NCI-H345 (cell line): ENCODE data around the gene PRMT7.

Experiments used
- DNase-seq: peaks from one replicate; lab custom pipeline; 2025; lab: John Stamatoyannopoulos, UW

The PRMT7 gene

DNA sequence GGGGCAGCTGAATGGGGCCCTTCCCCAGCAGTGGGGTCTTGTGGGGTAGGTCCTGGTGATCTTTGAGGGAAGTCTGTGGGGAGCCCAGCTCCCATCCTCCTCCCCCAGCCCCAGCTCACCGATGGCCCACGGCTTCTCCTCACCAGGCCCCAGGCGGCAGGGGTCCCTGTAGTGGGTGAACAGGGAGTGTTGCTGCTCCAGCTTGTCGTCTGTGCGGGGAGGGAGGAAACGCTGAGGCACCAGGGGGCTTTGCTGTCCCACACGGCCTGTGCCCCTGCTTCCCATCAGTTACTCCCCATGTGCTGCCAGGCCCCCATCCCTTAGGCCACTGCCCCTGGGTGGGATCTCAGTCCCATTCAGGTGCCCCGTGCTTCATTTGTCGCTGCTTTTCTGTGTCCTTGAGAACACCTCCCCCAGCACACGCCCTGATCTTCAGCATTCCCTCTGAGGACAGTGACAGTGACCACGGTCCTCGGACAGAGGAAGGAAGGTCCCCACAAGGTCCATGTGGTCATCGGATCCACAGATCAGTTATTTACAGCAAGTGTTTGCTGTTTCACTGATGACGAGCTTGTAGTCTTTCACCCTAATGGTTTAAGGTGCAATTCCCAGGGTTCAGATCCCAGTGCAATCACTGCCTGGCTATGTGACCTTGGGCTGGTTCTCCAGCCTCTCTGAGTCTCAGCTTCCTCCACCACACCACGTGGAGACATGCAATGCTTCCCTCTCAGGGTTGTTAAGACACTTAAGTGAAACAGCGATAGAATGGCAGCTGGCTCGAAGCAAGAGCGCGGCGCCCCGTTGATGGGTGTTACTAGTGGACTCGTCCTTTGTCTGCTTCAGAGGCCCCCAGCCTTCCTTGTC lies 53.1 kb downstream of the PRMT7 start:
- no peak for DNase-seq

DNA sequence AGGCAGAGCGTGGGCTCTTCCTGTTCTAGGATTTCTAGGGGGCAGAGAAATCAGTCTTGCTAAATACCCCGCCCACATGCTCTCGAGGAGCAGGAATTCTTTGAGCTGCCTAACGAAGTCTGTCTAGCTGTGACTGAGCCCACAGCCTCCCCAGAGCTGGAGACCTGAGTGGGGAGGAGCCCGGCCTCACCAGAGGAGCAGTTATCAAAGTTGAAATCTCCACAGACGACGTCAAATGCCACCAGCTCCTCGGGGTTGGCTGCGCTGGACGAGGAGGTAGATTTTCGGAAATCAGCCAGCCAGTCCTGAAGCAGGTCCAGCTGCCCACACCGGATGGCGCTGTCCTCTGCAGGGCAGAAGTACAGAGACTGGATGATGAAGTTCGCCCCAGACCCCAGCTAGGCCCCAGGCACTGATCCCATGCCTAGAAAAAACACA lies 53.8 kb downstream of the PRMT7 start:
- no peak for DNase-seq

DNA sequence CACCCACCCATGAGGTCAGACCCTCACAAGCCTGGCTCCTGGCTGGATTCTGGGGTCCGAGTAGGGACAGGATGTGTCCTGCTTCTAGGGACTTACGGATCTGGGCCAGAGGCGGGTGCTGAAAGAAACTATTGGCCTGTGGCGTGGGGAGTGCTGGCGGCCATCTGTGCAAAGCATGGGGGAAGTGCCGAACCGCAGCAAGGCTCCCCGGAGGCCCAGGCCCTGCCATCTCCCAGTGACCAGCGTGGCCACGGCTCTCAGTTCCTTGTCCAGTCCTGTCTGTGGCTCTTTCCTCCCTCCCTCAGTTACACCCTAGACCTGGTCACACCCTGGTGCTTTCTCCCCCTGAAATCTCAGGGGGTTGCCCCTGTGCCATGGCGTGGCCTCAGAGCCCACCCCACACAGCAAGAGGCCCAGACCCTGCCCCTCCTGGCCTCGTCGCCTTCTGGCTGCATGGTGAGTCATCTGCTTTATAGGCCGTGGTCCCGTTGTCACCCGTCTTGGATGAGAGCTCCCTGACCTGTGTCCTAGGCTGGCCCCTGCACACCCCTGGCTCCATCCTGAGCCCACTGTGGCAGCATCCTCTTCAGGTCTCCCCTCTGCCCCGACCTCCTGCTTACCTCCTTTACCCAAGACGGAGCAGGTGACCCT lies 54.5 kb downstream of the PRMT7 start:
- DNase-seq: no peak

DNA sequence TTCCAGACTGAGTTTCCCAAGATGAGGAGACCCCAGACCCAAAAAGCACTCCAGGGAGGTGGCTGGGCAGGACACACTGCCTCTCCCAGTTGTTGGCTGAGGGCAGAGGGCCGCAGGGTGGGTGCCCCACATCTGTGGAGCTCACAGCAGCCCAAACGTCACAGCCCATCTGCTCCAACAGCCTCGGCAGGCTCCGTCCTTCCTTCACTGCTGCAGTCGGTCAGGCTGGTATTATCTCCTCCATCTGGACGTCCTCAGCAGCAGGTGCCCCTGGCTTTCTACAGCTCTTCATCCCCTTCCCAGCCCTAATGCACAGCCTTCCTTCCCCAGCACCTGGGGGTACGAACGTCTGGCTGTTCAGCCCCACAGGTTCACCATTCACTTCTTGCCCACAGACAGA lies 55.2 kb downstream of the PRMT7 start:
- DNase-seq: no peak

DNA sequence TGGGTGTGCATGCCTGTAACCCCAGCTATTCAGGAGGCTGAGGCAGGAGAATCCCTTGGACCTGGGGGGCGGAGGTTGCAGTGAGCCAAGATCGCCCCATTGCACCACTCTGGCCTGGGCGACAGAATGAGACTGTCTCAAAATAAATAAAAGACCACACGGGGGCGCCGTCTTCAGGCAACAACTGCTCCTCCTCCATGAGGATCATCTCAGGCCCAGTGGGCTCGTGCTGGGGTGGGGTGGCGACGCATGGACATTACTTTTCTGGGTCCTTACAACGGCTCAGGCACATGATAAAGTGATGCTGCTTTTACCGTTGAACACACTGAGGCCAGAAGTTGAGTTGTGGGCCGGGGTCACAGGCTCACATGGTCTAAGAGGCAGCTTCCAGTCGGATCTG lies 56.2 kb downstream of the PRMT7 start:
- DNase-seq: no peak

DNA sequence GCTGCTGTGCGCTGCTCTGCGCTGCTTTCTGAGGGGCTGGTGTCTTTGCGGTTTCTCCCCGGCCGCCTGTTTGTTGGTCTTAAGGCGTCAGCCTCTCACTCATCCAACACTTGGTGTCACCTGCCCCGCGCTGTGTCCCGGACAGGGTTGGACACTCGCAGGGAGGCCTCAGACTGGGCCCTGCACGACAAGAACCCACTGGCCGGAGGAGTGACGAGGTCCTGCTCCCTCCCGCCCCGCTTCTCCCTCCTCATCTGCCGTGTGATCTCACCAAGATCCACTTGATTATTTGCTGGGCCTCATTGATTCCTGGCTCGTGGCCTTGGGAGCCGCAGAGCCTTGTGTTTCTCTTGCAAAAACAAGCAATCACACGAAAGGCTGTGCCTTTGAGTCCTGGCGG lies 56.6 kb downstream of the PRMT7 start:
- DNase-seq: no peak

DNA sequence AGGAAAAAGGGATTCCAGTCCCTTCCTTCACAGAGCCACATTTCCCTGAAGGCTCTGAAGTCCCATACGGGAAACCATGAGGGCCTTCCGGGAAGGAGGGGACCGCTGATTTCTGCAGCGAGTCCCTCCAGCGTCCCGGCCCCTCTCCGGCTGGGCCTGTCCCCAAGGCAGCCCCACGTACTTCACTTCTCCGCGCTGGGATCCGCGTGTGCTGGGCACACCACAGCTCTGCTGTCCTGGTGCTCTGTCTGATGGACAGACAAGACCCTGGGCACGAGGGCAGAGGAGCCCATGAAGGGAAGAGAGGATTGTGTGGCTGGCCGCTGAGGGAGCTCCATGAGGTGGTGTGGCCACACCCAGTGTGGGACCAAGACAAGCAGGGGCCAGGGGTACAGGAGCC lies 57.1 kb downstream of the PRMT7 start:
- no peak for DNase-seq

DNA sequence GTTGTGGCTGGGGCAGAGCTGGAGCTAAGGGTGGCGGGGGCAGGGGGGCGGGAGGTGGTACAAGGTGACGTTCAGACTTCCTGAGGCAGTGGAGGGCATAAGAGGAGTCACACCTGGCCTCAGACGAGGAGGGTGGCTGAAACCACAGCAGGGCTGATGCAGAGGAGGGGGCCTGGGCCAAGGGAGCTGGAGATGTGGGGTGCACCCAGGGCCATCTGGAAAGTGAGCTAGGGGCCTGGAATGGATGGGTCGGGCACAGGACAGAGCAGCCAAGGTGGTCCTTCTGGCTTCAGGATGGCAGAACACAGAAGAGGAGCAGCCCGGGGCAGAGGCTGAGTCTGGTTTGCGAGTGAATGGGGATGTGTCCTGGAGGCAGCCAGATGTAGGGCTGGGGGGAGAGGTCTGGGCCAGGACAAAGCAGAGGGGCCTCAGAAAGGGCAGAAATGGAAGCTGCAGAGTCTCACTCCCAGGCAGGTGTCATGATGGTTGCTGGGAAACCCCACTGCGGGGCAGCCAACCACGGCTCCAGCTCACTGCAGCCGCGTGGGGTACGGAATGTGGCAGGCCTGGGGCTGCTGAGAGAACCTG lies 57.6 kb downstream of the PRMT7 start:
- no peak for DNase-seq

DNA sequence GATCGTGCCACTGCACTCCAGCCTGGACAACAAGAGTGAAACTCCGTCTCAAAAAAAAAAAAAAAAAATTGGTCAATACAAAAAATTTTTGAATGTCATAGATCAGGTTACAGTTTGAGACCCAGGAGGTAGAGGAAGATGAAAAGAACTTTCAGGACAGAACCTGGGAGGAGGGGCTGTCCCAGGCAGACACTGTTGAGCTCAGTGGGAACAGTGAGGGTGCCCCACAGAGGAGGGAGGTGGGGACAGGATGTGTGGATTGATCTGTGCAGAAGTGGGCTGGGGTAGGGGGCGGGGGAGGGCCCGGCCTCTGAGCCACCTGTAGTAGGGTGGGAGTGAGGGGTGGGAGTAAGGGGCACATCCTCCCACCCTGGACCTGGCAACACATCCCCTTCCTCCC lies 58.3 kb downstream of the PRMT7 start:
- DNase-seq: no peak

DNA sequence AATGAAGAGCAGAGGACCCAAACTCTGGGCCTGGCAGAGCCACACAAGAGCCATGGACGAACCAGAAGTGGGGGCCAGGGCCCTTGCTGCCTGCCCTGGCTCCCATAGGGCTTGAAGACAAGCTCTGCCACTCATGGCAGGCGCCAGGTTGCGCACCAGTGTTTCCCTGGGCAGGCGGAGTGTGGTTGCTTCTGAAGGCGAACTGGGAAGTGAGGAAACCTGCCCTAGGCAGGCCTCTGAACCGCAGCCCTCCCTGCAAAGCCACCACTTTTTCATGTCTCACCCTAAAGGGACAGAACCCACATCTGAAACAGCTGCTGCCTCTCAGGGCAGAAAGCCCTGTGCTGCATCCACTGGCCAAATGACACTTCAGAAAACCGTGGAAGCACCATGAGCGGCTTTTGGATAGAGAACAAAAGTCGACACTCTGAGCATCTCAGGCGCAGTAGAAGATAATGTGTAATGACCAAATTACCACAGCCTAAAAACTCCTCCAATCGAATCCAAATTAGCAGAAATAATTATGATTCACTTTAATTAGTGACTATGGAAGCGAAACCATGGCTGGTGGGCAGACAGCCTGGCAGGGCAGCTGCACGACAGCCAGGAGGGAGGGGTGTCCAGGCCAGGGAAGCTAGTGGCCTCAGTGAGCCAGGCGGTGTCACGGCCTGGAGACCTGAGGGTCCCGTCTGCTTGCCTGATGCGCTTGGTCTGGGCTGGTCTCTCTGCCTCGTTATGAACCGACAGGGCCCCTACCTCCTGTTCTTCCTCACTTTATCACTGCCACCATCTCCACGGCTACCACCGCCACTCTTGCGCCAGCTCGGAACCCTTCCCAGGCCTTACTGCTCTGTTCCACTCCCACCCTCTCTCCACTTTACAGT lies 59.1 kb downstream of the PRMT7 start:
- no peak for DNase-seq

DNA sequence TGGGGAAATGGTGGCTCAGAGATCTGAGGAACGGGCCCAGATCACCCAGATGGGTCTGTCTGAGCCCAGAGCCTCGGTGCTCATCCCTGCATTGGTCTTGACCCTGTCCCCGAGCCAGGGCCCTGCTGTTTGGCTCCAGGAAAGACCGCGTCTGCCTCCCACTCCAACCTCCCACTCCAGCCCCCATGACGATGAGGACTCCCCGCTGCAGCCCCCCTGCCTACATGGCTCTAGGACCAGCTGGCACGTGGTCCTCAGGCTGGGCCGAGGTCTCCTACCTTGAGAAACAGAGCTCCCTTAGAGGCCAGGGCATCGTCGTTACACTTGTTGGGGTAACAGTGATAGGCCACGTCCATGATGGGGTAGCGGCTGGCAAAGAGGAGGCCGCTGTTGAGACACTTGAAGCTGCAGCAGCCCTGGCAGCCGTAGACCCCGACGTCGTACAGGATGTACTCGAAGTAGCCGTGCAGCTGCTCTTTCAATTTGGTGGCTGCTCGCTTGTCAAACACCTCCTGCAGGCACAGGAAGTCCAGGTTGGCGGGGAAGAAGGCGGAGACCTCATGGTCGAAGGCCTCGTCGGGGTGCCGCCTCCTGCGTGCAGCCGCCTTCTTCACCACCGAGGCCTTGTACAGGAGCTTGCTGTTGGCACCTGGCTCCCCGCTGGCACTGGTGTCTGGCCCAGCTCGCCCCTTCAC lies 59.9 kb downstream of the PRMT7 start:
- DNase-seq: peak; percentile 38

DNA sequence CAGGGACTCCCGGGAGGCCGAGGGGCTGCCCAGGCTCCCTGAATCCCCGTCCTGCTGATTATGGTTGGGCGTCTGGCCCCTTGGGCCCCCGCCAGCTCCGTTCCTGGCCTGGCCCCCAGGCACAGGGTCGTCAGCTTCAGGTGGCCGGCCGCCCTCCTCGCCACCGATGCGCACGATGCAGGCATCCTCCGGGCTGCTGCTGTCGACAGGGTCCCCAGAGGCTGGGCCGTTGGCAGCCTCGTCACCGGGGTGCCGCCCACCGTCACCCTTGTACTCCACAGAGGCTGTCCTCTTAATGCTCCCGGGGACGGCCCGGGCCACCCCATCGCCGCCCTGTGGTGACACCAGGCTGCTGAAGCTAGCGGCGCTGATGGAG lies 60.4 kb downstream of the PRMT7 start:
- DNase-seq: no peak

DNA sequence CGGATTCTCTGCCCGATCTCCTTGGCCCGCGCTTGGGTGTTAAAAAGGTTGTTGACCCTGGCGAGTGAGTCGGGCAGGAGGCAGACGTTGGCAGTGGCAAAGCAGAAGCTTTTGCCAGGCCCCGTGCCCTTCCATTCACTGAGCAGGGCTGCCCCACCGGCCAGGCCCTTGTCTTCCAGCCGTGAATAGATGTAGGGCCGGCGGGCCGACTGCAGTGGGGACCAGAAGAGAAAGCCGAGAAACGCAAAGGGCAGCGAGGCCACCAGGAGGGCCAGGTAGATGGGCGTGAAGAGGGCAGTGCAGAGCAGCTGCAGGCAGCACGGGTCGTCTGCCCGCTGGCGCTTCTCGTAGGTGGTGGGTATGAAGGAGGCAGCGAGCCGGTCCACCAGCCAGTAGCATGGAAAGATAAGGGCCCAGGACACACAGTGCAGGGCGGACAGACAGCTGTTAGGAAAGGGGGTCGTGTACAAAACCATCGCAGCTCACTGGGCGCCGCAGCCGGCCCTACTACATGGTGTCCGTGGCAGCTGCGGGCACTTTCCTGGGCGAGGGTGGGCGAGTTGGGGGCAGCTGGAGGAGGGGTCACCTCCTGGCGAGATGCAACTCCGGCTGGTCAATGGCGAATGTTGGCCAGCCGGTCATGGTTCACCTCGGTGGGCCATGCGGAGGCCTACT lies 61.0 kb downstream of the PRMT7 start:
- no peak for DNase-seq

DNA sequence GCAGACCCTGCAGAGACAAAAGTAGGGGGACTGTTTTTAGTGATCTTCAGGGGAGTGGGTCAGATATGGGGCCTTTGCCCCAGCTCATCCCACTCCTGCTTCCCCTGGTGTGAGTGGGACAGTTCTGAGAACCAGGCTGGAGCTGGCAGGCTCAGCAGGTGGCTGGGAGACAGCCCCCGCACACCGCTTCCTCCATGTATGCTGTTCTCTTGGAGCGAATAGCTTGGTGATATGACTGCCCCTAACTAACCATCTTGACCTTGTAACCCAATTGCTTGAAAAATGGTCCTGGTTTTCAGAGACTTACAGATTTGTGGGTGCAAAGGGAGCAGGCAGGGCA lies 61.5 kb downstream of the PRMT7 start:
- no peak for DNase-seq

DNA sequence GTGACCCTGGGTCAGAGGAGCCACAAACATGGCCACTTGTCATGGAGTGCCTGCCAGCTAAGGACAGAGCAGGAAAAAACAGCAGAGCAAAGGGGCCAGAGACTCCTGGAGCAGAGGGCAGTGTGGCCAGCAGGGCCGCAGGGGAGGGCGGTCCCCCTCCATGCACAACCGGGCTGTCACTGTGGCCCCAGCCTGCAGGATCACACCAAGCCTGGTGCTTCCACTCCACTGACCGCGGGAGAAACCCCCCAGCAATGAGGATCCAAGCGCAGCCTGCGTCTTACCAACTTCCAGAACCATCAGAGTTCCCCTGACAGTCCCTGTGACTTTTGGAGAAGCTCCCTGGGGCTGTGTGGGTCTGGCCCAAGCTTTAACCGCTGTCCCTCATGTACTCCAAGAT lies 62.0 kb downstream of the PRMT7 start:
- no peak for DNase-seq

DNA sequence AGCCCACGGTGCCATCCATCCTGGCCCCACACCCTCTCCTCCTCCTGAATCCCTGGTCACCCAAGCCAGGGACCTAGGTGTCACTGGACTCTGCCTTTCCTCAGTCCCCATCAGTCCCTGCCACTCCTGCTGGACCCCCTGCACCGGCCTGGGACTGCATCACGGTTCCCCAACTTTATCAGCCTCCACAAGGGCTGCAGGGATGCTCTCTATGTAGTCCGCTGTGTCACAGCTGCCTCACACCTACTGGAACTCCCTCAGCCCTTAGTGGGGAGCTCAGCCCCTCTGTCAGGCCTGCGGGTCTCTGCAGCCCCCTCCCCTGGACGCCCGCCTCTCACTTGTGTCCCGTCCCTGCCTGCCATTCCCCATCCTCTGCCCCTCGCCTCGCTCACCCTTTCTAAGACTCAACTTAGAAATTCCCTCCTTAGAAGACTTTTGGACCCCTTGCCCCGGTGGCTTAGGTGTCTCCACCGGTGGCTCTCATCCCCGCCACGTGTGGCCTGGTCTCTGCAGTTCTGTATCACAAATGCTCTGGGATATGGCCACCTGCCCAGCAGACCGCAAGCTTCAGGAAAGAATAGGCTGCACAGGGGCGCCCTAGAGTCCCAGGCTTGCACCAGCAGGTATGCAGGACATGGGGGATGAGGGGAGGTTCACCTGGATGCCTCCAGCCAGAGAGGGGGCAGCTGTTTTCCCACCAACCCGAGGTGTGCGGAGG lies 62.9 kb downstream of the PRMT7 start:
- DNase-seq: no peak

DNA sequence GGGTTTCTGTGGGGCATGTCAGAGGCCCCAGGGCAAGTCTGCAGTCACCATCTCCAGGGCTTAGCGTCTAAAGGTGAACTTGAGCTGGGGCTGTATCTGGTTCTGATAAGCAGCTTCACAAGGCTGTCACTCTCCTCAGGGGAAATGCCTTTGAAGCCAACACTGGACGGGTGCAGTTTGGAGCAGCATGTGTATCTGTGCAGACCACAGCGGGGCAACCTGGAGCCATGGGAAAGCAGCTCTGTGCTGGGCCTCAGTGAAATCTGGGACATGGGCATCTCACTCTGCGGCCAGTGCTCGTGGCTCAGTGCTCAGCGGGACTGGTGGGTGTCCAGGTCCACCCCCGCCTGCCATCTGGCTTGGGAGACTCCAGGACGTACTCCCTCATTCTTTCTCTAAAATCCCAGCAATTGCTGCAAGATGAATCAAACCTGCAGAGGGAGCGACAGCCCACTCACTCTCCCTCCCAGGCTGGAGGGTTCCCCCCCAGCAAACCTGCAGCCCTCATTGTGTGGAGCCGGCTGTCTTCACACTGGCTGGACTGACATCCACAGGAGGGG lies 63.5 kb downstream of the PRMT7 start:
- no peak for DNase-seq

DNA sequence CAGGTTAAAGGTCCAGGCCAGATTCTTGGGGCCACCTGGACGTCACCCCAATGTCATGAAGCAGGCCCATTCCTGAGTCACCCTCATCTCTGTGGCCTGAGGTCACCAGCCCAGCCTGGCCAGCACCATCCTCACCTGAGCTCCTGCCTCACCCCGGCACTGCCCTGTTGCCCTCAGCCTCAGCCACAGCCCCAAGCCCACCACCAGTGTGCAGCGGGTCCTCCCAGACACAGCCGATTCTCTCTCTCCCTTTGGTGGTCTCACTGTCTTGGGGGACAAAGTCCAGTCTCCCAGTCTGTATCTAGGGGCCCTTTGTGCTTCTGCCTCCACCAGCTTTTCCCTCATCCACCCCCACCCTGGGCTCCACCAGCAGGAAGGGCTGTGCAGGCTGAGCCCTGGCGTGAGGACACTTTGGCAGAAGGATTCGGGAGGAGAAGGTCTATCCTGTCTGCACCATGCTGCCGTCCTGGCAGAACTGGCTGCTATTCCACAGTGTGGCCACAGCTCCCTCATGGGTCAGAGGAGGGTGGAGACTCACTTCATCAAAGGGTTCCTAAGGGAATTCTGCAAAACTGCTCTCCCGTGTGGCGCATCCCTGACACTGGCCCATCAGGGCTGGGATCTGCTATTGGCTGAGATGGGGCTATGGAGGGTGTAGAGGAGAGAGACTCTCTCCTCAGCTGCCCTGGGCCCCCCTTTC lies 64.3 kb downstream of the PRMT7 start:
- DNase-seq: no peak

DNA sequence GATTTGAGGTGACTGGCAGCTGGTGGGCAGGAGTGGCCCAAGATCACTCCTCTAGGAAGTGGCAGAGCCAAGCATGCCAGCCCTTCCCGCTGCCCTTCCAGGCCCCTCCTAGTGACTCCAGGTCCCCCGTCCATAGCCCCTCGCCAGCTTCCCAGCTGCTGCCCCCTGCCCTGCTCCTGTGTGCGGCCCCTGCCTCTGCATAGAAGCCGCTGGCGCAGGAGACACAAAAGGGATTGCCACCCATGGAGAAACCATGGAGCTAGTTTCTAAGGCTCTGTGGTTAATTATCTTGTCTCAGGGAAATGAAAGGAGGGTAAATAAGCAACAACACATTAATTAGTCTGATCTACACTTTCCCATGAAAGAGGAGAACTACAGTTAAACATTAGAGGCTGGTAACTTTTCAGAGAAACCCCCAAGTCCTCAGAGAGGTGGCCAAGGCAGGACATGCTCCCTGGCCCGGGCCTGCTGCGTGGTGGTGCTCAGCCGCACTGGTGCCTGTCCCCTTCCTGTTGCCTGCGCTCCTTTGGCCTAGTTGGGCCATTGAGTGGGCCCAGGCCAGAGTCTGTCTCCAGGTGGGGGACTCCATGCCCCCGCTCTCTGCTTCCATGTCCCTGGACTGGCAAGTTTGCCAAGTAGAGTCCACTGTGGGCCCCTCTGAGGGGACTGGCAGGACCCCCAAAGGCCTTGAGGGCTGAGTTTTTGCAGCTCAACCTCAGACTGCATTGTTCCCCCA lies 65.2 kb downstream of the PRMT7 start:
- no peak for DNase-seq
